Measurements from ENCODE around the gene CCDC102A.

Gene CCDC102A

GRCh38 chr16:57536306-57537193 lies at the start of gene CCDC102A:
CCDC102A (minus strand) TSS chr16:57536571; CDS start chr16:57529177, 7,394 bp downstream.
- H3K36me3 ChIP-seq (replicated peaks), result no peaks in the 10 kb centered on the region
- no peaks in the 10 kb centered on the region for H3K27me3 ChIP-seq (ENCODE audit: low read depth)
- in situ Hi-C loops (cut with MboI; ENCODE audit: low sequenced_read_pairs), result no loop called here
- H3K9me3 ChIP-seq, result no peaks in the 10 kb centered on the region
- DNase-seq (ENCODE audit: low spot score in 2 of 2), result peak; percentile 11 to 60
- peak within 1 kb of the TSS; percentile 56 for H3K4me3 ChIP-seq
- H3K4me1 ChIP-seq, result peaks cover 8% of the 10 kb centered on the region

DNA sequence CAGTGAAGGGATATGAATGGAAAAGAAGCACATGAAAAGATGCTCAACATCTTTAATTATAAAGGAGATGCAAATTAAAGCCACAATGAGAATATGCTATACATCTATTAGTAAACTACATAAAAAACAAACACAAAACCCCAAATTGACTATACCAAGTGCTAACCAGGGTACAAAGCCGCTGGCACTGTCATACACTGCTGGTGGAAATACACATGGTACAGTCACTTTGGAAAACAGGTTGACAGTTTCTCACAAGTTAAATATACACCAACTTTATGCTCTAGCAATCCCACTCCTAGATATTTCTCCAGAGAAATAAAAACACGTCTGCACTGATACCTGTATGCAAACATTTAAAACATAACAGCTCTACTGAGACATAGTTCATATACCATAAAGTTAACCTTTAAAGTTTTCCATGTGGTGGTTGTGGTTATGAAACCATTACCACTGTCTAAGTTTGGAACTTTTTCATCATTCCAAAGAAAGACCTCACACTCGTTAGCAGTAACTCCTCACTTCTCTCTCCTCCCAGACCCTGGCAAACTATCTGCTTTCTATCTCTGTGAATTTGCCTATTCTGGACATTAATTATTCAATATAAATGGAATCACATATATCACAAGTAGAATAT lies 48.8 kb upstream of the CCDC102A start:
- Histone ChIP-seq H3K4me3 (no peak overlapping the region), H3K27me3 (ENCODE audit: low read depth) (peaks cover 14% of the 10 kb centered on the region), H3K36me3 (replicated peaks) (no peaks in the 10 kb centered on the region), H3K9me3 (0 out of 2 replicates have a peak, but pooled peaks cover 2% of the 10 kb centered on the region), H3K4me1 (no peaks in the 10 kb centered on the region)
- DNase-seq (ENCODE audit: low spot score in 2 of 2), result no peak
- in situ Hi-C loops (cut with MboI; ENCODE audit: low sequenced_read_pairs), result no loop called here

GRCh38 chr16:57579361-57579665 lies 42.9 kb upstream of the CCDC102A start:
- Histone ChIP-seq H3K27me3 (ENCODE audit: low read depth) (peaks cover 6% of the 10 kb centered on the region), H3K4me1 (no peaks in the 10 kb centered on the region), H3K4me3 (no peak overlapping the region), H3K9me3 (no peaks in the 10 kb centered on the region), H3K36me3 (replicated peaks) (no peaks in the 10 kb centered on the region)
- no peak for DNase-seq (ENCODE audit: low spot score in 2 of 2)
- in situ Hi-C loops (cut with MboI; ENCODE audit: low sequenced_read_pairs), result no loop called here

DNA sequence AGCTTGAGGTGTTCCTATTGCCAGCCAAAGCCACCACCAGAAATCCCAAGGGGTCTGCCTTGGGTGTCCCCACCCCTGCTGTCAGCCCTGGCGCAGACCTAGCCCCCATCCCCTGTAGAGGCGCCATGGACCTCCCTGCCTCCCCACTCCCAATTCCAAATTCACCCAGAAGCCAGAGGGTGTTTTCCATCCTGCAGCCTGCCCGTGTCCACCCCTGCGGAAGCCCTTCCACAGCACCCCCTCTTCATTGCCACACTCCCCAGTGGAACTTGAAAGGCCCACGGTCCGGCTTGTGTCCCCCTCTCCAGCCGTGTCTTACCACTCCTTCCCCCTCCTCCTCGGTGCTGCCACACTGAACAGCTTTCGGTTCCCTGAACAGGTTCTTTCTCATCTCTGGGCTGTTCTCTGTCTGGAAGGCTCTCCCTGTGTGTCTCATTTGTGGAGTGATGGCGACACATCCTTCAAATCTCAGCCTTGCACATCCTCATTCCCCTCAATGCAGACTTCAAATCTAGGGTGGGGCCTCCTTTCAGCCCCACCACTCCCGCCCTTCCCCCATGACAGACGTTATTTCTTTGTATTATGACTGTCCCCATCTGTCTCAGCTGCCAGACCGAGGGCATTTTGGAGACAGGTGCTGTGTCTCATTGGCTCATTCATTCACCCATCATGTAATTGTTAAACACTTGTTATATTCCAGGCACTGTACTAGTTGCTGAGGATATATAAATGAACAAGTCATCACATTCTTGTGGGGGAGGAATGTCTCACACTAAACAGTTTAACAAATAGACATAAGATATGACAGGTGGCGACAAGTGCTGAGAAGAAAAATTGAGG lies 42.4 kb upstream of the CCDC102A start:
- H3K4me3 ChIP-seq, result no peak overlapping the region
- in situ Hi-C loops (cut with MboI; ENCODE audit: low sequenced_read_pairs), result no loop called here
- H3K9me3 ChIP-seq, result no peaks in the 10 kb centered on the region
- no peak for DNase-seq (ENCODE audit: low spot score in 2 of 2)
- no peaks in the 10 kb centered on the region for H3K36me3 ChIP-seq (replicated peaks)
- peaks cover 3% of the 10 kb centered on the region; the same call in 1 of the 2 replicates for H3K27me3 ChIP-seq (ENCODE audit: low read depth)
- no peaks in the 10 kb centered on the region for H3K4me1 ChIP-seq

GRCh38 chr16:57577691-57578224 lies 41.4 kb upstream of the CCDC102A start:
- no peak overlapping the region for H3K4me3 ChIP-seq
- peaks cover 2% of the 10 kb centered on the region; the same call in 1 of the 2 replicates for H3K27me3 ChIP-seq (ENCODE audit: low read depth)
- no peaks in the 10 kb centered on the region for H3K36me3 ChIP-seq (replicated peaks)
- in situ Hi-C loops (cut with MboI; ENCODE audit: low sequenced_read_pairs), result no loop called here
- DNase-seq (ENCODE audit: low spot score in 2 of 2), result no peak
- H3K4me1 ChIP-seq, result no peaks in the 10 kb centered on the region
- H3K9me3 ChIP-seq, result no peaks in the 10 kb centered on the region

DNA sequence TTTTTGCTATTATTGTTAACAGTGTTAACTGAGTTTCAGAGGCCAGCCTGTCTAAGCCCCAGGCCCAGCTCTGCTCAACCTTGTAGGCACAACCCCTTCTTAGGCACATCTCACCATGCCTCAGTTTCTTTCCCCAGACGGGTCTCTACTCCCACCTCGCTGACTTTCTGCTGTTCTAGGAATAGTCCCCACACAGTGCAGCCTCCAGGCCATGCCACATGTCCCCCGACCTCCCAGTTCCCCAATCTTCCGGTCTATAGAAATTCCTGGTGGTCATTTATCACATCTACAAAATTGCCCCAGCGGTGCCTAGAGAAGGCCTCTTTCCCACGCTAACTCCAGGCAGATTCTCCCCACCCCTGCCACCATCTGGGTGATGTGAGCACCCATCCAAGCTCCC lies 40.8 kb upstream of the CCDC102A start:
- H3K27me3 ChIP-seq (ENCODE audit: low read depth), result no peaks in the 10 kb centered on the region
- DNase-seq (ENCODE audit: low spot score in 2 of 2), result no peak
- no peaks in the 10 kb centered on the region for H3K4me1 ChIP-seq
- H3K4me3 ChIP-seq, result no peak overlapping the region
- H3K36me3 ChIP-seq (replicated peaks), result no peaks in the 10 kb centered on the region
- in situ Hi-C loops (cut with MboI; ENCODE audit: low sequenced_read_pairs), result no loop called here
- H3K9me3 ChIP-seq, result no peaks in the 10 kb centered on the region

DNA sequence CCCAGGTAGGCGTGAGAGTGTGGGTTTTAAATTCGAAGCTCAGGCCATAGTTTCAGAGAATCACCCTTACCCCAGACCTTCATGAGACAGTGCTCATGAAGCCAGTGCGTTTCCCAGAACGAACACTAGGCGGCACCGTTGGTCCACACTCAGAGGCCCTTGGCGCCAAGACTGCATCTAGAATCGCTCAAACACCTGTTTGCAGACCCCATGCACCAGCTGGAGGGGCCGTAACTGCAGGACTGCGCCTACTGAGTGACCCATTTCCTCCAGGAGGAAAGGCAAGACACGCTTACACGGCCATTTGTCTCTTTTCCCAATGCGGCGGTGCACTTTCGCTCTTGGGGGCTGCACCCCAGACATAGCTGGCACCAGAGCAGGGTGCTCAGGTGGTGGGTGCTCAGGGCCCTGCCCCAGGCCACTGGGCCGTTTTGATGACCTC lies 40.1 kb upstream of the CCDC102A start:
- peak; percentile 54 to 86 for DNase-seq (ENCODE audit: low spot score in 2 of 2)
- H3K36me3 ChIP-seq (replicated peaks), result no peaks in the 10 kb centered on the region
- no peak overlapping the region for H3K4me3 ChIP-seq
- no peaks in the 10 kb centered on the region for H3K4me1 ChIP-seq
- in situ Hi-C loops (cut with MboI; ENCODE audit: low sequenced_read_pairs), result no loop called here
- H3K9me3 ChIP-seq, result no peaks in the 10 kb centered on the region
- no peaks in the 10 kb centered on the region for H3K27me3 ChIP-seq (ENCODE audit: low read depth)

DNA sequence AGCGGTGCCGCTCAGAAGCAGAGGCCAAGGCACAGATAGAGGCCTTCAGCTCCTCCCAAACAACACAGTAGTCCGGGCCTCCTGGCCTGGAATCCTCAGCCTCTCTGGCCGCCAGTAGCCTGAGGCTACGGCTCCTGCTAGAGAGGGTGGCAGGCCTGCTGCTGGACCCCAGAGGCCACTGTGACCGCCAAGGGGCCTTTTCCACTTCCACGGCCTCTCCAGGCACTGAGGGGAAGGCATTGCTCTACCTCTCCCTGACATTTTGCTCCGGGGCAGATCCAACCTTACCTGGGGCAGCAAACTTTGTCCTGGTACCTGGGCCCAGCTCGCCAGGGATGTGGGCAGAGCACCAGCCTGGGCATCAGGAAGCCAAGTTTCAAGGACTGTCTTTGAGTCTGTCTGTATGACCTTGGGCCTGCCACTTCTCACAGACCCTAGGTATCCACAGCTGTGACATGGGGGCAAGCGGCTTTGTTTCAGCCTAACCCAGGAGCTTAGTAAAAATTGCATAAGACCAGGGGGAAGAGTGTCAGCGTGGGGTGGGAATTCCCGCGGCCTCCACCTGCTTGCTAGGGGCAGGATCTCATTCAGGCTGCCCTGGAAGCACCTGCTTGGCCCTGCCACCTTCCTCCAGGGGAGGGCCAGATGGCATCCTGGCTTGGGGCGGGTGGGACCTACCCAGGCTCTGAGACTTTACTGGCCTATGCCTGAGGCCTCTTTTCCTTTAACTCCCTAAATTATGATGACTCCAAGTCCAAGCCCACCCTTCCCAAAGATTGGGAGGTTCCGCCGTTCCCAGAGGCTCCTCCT lies 39.3 kb upstream of the CCDC102A start:
- Histone ChIP-seq H3K4me3 (no peak overlapping the region), H3K27me3 (ENCODE audit: low read depth) (no peaks in the 10 kb centered on the region), H3K36me3 (replicated peaks) (no peaks in the 10 kb centered on the region), H3K9me3 (no peaks in the 10 kb centered on the region), H3K4me1 (no peaks in the 10 kb centered on the region)
- DNase-seq (ENCODE audit: low spot score in 2 of 2), result no peak
- in situ Hi-C loops (cut with MboI; ENCODE audit: low sequenced_read_pairs), result no loop called here

DNA sequence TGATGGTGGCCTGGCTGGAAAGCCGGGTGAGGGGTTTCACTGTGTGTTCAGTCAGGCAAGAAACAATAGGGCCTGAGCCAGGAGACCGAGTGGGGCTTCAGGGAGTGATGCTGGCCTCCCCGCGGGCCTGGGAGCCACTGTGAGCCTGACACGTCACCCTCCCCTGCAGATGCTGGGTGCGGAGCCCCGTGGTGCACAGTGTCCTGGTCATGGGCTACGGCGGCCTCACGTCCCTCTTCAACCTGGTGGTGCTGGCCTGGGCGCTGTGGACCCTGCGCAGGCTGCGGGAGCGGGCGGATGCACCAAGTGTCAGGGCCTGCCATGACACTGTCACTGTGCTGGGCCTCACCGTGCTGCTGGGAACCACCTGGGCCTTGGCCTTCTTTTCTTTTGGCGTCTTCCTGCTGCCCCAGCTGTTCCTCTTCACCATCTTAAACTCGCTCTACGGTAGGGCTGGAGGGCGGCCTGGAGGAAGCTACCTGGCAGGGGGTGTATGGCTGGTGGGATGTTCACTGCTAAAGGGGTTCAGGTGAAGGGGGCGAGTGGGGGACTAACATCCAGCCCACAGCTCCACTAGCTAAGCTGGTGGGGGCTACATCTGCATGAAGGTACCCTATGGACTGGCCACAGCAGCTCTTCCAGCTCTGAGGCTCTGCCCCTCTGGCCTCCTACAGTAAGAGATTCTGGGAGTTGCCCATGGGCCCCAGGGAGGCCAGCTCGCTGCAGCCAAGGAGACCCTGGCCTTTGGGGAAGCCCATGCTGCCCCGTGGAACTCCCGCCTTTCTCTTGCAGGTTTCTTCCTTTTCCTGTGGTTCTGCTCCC lies 38.5 kb upstream of the CCDC102A start:
- H3K4me3 ChIP-seq, result no peak overlapping the region
- H3K4me1 ChIP-seq, result no peaks in the 10 kb centered on the region
- H3K27me3 ChIP-seq (ENCODE audit: low read depth), result no peaks in the 10 kb centered on the region
- in situ Hi-C loops (cut with MboI; ENCODE audit: low sequenced_read_pairs), result no loop called here
- DNase-seq (ENCODE audit: low spot score in 2 of 2), result no peak
- H3K36me3 ChIP-seq (replicated peaks), result no peaks in the 10 kb centered on the region
- no peaks in the 10 kb centered on the region for H3K9me3 ChIP-seq

GRCh38 chr16:57574086-57574485 lies 37.7 kb upstream of the CCDC102A start:
- in situ Hi-C loops (cut with MboI; ENCODE audit: low sequenced_read_pairs), result no loop called here
- no peaks in the 10 kb centered on the region for H3K9me3 ChIP-seq
- no peak for DNase-seq (ENCODE audit: low spot score in 2 of 2)
- H3K36me3 ChIP-seq (replicated peaks), result no peaks in the 10 kb centered on the region
- no peaks in the 10 kb centered on the region for H3K4me1 ChIP-seq
- no peaks in the 10 kb centered on the region for H3K27me3 ChIP-seq (ENCODE audit: low read depth)
- no peak overlapping the region for H3K4me3 ChIP-seq

GRCh38 chr16:57572978-57573728 lies 36.8 kb upstream of the CCDC102A start:
- Histone ChIP-seq H3K27me3 (ENCODE audit: low read depth) (no peaks in the 10 kb centered on the region), H3K4me3 (no peak overlapping the region), H3K4me1 (no peaks in the 10 kb centered on the region), H3K36me3 (replicated peaks) (no peaks in the 10 kb centered on the region), H3K9me3 (no peaks in the 10 kb centered on the region)
- DNase-seq (ENCODE audit: low spot score in 2 of 2), result no peak
- in situ Hi-C loops (cut with MboI; ENCODE audit: low sequenced_read_pairs), result no loop called here

- in situ Hi-C loops (cut with MboI; ENCODE audit: low sequenced_read_pairs), result no loop called here
- H3K9me3 ChIP-seq, result no peaks in the 10 kb centered on the region
- no peaks in the 10 kb centered on the region for H3K27me3 ChIP-seq (ENCODE audit: low read depth)
- no peak for DNase-seq (ENCODE audit: low spot score in 2 of 2)
- no peaks in the 10 kb centered on the region for H3K36me3 ChIP-seq (replicated peaks)
- no peak overlapping the region for H3K4me3 ChIP-seq
- H3K4me1 ChIP-seq, result no peaks in the 10 kb centered on the region
These were observed 34.7 kb upstream of the CCDC102A start for GRCh38 chr16:57571098-57571497.

Data from HAP-1 (cell line).